Measurements from ENCODE around the gene MCM6.
"Not testable (repeated sequence)": the region's sequence is repeated elsewhere in the genome, so short reads cannot be mapped to it uniquely, and the experiment has no call there.

The MCM6 gene

DNA sequence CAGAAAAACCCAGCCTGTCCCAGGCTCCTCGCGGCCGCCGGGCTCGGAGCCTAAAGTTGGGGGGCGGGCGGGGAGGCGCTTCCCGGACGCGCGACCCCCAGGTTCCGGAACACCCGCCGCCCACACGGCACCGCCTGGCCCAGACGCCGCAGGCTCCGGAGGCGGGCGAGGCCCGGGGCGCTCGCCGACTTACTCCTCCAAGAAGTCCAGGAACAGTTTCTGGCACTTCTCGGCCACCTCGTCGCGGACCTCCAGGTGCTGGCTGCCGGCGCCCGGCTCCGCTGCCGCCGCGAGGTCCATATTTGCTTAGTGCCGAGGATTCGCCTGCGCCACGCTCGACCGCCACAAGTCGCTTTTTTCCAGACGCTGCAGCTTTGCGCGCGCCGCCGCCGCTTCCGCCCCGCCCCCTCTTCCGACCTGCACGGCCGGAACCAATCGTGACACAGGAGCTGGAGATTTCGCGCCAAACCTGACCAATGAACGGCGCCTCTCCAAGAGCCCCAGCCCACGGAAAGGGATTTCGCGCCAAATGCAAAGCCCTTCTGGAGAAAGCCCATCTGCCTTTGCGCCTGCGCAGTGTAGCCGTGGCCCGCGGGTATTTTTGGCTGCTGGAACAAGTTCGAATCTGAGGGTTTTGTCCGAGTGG lies at the start of gene MCM6:
TSS of gene MCM6 (minus strand) at position 378 of the 646 bp plus-strand sequence. CDS start at position 300, 78 bp downstream.
- peak; percentile 99 for DNase-seq

- DNase-seq, result no peak
Measured at GRCh38 chr2:135925571-135925970, 49.3 kb upstream of the MCM6 start.

GRCh38 chr2:135916207-135916606 lies 40.0 kb upstream of the MCM6 start:
- peak; percentile 70 for DNase-seq

- DNase-seq, result no peak
Measured at GRCh38 chr2:135914485-135914884, 38.2 kb upstream of the MCM6 start.

GRCh38 chr2:135913727-135914365 lies 37.6 kb upstream of the MCM6 start:
- peak; percentile 71 for DNase-seq

- DNase-seq, result no peak
Measured at GRCh38 chr2:135909976-135910375, 33.7 kb upstream of the MCM6 start.

DNA sequence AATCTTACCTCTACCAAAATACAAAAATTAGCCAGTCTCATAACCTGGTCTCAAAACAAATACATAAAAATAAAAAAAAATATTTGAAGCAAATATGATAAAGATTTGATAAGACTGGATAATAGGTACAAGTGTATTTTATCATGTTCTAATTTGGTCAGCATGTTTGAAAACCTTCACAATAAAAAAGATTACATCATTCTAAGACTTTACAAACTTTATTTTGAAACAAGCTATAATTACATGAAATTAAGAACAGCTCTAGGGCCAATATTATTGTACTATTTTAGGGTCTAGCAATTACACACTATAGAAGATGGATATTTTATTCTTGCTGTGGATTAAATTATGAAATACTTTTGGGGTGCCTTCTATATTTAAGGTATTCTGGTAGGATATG lies 29.4 kb upstream of the MCM6 start:
- no peak for DNase-seq

- DNase-seq, result no peak
Measured at GRCh38 chr2:135904341-135904989, 28.2 kb upstream of the MCM6 start.

DNA sequence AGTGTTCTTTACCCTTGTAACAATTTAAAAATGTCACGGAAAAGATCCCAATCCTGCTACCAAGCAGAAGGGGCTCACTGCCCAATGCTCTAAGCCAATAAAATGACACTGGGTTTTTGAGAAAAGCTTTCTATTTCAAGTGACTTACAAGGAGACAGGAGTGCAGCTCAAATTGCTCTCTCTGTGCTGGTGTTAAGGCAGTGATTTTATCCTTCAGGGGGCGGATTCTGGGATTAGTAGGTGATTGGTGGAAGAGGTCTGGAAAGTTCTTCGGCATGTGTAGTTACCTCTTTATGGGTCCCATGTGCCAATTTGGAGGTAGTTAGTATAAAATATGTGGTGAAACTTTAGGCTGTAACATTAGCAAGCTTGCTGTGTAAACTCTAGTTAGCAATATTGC lies 27.4 kb upstream of the MCM6 start:
- DNase-seq, result no peak

DNA sequence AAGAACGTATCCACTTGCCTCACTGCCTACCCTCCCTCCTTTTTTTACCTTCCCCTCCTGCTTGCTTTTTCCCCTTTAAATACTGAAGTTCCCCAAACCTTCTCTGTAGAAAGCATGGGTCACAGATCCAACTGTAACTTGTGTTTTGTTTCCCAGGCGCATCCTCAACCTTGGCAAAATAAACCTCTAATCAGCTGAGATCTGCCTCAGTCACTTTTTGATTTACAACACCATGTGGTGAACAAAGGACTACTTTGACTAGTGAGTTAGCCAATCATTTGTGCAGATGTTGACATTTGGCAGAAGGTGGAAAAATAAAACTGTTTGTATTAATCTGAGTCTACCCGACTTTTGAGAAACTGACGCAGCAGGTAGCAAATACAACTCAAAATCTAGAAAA lies 23.3 kb upstream of the MCM6 start:
- DNase-seq, result no peak

DNA sequence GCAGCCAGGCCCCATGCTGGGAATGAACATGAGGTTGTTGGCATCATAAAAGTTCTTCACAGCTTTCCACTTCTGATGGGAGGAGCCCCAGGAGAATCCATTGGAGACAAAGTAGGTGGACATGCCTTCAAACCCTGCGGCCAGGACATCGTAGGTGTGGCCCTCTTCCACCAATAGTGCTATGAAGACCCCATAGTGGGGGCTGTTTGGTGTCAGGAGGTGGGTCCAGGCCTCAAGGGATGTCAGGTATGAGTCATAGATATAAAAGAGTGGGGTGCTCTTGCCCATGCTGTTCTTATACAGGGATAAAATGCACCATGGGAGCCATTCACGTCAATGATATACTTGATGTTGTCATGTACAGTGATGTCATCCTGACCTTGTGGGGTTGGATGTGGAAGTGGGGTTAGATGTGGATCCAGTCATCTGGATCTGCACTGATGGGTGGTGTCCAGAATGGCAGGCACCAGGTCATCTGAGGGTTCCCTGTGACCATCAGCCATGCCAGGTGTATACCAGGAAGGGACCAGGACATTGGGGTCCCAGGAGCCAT lies 22.1 kb upstream of the MCM6 start:
- no peak for DNase-seq

DNA sequence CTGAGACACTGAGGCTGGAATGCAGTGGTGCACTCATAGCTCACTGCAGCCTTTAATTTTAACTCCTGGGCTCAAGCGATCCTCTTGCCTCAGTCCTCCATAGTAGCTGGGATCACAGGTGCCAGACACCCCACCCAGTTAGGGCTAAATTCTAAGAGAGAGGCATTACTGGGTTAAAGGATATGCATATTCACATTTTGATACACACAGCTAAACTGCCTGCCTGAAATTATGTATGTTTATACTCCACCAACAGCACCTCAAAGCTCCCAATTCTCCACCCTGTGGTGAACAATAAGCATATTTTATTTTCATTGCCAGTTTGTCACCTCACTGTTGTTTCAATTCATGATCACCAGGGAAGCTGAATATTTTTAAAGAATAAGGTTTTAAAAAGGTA lies 18.7 kb upstream of the MCM6 start:
- DNase-seq, result no peak

DNA sequence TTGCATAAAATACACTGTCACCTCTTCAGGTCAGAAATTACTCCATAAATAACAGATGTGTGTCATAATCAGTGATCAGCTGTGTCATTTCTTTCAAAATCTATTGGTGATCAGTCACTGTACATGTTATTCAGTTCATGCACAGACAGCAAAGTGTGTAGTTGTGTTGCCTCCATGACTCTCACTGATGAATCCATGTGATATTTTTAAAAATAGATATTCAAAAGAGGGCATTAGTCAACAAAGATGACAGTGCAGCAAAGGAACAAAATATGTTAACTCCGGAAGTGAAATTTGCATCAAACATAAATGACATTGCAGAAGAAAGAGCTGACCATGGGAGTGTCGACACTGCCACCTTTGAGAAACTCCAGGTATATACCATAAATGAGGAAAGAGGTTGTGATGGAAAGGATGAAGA lies 17.1 kb upstream of the MCM6 start:
- no peak for DNase-seq

GRCh38 chr2:135890835-135891234 lies 14.6 kb upstream of the MCM6 start:
- DNase-seq, result no peak

- DNase-seq, result no peak
Measured at GRCh38 chr2:135890149-135890548, 13.9 kb upstream of the MCM6 start.

- not testable (repeated sequence) for DNase-seq
Measured at GRCh38 chr2:135888587-135888986, 12.3 kb upstream of the MCM6 start.

DNA sequence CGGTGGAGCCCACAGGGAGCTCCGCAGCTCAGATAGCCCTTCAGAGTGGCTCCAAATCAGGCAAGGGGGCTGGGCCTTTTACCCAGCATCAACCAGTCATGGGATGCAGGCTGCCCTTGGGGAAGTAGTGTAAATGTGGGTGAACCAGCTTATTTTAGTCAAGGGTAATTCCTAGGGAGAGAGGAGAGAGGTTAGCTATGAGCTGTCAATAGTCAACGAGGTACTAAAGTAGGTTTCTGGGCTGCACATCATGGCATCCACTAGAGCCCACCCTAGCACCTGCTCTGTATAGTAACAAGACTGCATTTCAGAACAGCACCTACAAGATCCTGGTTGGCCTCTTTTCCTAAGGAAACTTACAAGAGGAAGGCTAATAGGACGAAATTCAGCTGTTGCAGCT lies 9.5 kb upstream of the MCM6 start:
- no peak for DNase-seq

- no peak for DNase-seq
Measured at GRCh38 chr2:135882415-135882814, 6.2 kb upstream of the MCM6 start.

GRCh38 chr2:135876770-135877169 lies 527 bp upstream of the MCM6 start:
- DNase-seq, result not testable (repeated sequence)

GRCh38 chr2:135875491-135876065 lies 665 bp downstream of the MCM6 start:
- peak; percentile 70 for DNase-seq

DNA sequence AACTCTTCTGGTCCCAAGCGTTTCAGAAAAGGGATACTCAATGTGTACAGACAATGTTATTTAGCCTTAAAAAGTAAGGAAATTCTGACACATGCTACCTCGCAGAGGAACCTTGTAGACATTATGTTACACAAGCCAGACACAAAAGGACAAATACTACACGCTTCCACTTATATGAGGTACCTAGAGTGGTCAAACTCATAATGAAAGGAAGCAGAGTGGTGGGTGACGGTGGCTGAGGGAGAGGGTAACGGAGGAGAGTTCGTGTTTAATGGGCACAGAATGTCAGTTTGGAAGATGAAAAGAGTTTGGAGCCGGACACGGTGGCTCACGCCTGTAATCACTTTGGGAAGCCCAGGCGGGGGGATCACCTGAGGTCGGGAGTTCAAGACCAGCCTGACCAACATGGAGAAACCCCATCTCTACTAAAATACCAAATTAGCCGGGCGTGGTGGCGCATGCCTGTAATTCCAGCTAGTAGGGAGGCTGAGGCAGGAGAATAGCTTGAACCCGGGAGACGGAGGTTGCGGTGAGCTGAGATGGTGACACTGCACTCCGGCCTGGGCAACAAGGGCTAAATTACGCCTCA lies 1.4 kb downstream of the MCM6 start:
- DNase-seq, result no peak

DNA sequence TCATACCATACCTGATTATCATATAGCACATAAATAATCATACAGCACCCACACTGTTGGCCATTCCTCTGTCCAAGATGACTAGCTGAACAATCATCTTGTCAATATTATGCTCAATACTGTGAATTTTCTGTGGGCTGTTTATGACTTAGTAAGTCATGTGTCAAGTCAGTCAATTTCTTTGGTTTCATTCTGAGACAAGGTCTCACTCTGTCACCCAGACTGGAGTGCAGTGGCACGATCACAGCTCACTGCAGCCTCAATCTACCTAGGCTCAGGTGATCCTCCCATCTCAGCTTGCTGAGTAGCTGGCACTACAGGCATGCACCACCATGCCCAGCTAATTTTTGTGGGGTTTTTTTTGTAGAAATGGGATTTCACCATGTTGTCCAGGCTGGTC lies 5.7 kb downstream of the MCM6 start:
- DNase-seq, result no peak

DNA sequence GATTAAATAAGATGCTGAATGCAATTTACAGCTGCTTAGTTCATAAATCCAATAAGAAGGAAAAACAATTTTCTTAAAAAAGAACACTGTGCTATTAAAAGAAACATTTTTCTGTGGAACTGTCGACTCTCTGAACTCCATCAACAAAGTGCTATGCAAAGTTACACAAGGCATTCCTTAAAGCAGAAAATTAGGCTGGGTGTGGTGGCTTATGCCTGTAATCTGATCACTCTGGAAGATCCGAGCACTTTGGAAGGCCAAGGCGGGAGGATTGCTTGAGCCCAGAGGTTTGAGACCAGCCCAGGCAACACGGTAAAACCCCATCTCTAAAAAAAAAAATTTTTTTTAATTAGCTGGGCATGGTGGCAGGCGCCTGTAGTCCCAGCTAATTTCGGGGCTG lies 13.0 kb downstream of the MCM6 start:
- DNase-seq, result no peak

All from CD4-positive, alpha-beta T cell treated with Interleukin-12 subunit alpha and Interleukin-12 subunit beta, for 1 hour (primary cell).